Ascending aorta (tissue), 2 donors: ENCODE results near the gene KIRREL3. TPM values are rescaled to one million over a fixed set of nuclear protein-coding genes. Genes with fewer than 3 reads are reported as not detected.

Experiments
- DNase-seq, 2 donors: peaks; one replicate each; pipeline ENCODE4 v3.0.0-alpha.2; 2019; ENCODE audit warnings: low spot score in 2 of 2
- H3K27ac ChIP-seq, 2 donors: fragments of 200-600 bp; sonication (generic); one replicate each; pipeline ENCODE4 v1.5.1; 2016 to 2017; ENCODE audit warnings: mild to moderate bottlenecking in 1 of 2
- H3K27me3 ChIP-seq: fragments of 200-600 bp; sonication (generic); one replicate; pipeline ENCODE4 v1.5.1; 2017
- H3K36me3 ChIP-seq, 2 donors: fragments of 200-600 bp; sonication (generic); one replicate each; pipeline ENCODE4 v1.5.1; 2016
- H3K4me1 ChIP-seq, 2 donors: fragments of 200-600 bp; sonication (generic); one replicate each; pipeline ENCODE4 v1.5.1; 2016 to 2017; ENCODE audit warnings: mild to moderate bottlenecking in 1 of 2
- H3K4me3 ChIP-seq, 2 donors: fragments of 200-600 bp; sonication (generic); one replicate each; pipeline ENCODE4 v1.5.1; 2016 to 2017; ENCODE audit warnings: mild to moderate bottlenecking in 1 of 2
- H3K9me3 ChIP-seq, 2 donors: fragments of 200-600 bp; sonication (generic); one replicate each; pipeline ENCODE4 v1.5.1; 2016
- CTCF ChIP-seq, 3 experiments: fragments of 200-600 bp in 2 of 3; fragments of 450-650 bp in 1 of 3; sonication (generic) in 2 of 3; IDR thresholded peaks; one replicate each; pipeline ENCODE4 v1.5.1; 2016 to 2019; ENCODE audit warnings: antibody characterized with exemption in 3 of 3, mild to moderate bottlenecking in 1 of 3, moderate library complexity in 1 of 3
- intact Hi-C: fragments of 100-400 bp; cut with DNase I; formaldehyde crosslinking; loops from one replicate; pipeline ENCODE4 v1.15.1; 2023
- total RNA-seq: library from RNA; depleted of rRNA; stranded (reverse); fragments of >200 nt; gene quantifications from one replicate; pipeline ENCODE4 v1.1.0, GENCODE V29; 2016

The KIRREL3 gene
- total RNA-seq, 1 donor from 2014 or later, result not detected

- H3K4me3 ChIP-seq, result no peak overlapping the region
- H3K9me3 ChIP-seq, result no peaks in the 10 kb centered on the region
- TF ChIP-seq CTCF (IDR thresholded peaks at IDR 0.05), result no peak
- no peaks in the 10 kb centered on the region for H3K27me3 ChIP-seq
- H3K27ac ChIP-seq, result no peak overlapping the region
- H3K36me3 ChIP-seq, result no peaks in the 10 kb centered on the region
- H3K4me1 ChIP-seq, result no peaks in the 10 kb centered on the region
- intact Hi-C loops, result no loop called here
- DNase-seq, result no peak
These were observed 417.5 kb downstream of the KIRREL3 start for GRCh38 chr11:126583101-126583500.

DNA sequence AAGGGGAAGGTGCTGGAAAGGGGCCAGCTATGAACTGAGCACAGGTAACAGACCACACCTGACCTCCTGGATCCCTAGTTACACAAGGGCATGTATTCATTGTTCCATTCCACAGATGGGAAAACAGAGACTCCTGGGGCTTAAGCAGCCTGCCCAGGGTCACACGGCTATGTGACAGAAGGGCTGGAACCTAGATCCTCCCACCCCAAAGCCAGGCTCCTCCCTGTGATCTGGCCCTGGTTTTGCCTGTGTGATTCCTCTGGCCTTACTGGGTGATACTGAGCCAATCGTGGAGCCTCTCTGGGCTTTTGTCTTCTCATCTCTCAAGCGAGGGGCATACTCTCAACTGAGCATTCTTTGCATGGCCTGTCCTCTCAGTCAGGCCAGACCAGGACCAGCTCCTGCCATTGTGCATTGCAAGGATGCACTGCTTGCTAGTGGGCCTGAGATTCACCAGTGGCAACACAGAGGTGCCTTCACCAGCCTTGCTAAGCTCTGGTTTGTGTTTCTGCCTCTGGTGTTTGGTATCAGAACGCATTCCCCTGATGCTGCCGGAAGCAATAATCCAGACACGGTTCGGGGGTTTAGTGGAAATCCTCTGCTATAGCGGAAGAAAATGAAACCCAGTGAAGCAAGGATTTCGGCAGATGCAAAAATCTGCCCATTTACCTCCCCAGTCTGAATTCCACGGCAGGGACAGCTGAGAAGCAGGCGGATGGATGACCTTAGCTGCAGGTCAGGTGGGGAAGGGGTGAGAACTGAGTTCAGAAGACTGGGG is 418.5 kb downstream of the KIRREL3 start:
- H3K4me3 ChIP-seq, result no peak overlapping the region
- no peaks in the 10 kb centered on the region for H3K36me3 ChIP-seq
- TF ChIP-seq CTCF (IDR thresholded peaks at IDR 0.05), result no peak
- no peak overlapping the region for H3K27ac ChIP-seq
- H3K9me3 ChIP-seq, result no peaks in the 10 kb centered on the region
- no peak for DNase-seq
- intact Hi-C loops, result no loop called here
- no peaks in the 10 kb centered on the region for H3K4me1 ChIP-seq
- H3K27me3 ChIP-seq, result no peaks in the 10 kb centered on the region

DNA sequence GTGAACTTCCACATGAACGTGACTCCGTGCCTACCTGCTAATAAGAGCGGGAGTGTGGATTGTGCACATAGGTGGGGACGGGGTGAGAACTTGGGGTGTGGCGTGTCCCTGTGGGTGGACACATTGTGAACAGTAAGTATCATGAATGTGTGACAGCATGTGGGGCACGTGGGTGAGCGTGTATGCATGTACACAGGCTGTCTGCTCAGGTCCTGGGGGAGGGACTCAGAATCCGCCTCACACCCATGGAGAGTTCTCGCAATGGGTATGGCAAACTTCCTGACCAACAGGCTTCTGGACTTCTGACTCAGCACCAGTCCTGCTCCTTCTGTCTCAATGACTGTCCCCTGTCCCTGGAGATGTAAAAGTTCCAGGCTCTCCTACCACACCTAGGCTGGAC is 422.1 kb downstream of the KIRREL3 start:
- Histone ChIP-seq H3K27ac (no peak overlapping the region), H3K27me3 (no peaks in the 10 kb centered on the region), H3K4me3 (no peak overlapping the region), H3K4me1 (no peaks in the 10 kb centered on the region), H3K36me3 (no peaks in the 10 kb centered on the region), H3K9me3 (no peaks in the 10 kb centered on the region)
- intact Hi-C loops, result no loop called here
- no peak for TF ChIP-seq CTCF (IDR thresholded peaks at IDR 0.05)
- no peak for DNase-seq

DNA sequence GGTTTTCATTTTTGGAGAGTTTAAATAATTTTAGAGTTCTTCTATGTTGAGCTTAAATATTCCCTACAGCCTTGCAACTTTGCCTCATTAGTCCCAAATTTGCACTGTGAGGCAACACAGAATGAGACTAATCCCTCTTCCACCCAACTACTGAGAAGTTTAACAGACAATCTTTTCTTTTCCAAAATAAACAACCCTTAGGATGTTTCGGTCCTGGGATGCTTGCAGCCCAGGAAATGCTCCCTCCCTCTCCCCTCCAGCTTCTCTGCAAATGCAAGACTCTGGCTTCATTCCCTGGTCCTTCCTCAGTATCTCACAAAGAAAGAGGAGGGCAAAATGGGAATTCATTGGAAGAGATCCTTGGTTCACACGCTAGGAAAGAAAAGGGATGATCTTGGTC is 422.5 kb downstream of the KIRREL3 start:
- intact Hi-C loops, result no loop called here
- TF ChIP-seq CTCF (IDR thresholded peaks at IDR 0.05), result no peak
- no peaks in the 10 kb centered on the region for H3K36me3 ChIP-seq
- no peak overlapping the region for H3K4me3 ChIP-seq
- no peaks in the 10 kb centered on the region for H3K4me1 ChIP-seq
- H3K9me3 ChIP-seq, result no peaks in the 10 kb centered on the region
- no peak overlapping the region for H3K27ac ChIP-seq
- no peaks in the 10 kb centered on the region for H3K27me3 ChIP-seq
- DNase-seq, result no peak

DNA sequence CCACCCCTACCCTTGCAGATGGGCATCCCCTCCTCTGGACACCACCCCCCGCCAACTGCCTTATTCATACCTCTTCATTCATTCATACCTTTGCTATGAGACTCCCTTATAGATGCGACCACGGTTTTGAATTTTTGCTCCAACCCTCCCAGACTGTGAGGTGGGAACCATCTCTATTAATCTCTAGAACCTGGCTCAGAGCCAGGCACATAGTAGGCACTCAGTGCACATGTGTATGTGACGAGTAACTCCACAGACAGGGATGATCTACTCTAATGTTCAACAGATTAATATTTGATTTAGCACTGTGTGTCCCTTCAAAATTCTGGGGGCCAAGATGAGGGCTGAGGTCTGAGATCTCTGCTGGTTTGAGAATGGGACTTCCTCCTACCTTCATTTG is 424.7 kb downstream of the KIRREL3 start:
- Histone ChIP-seq H3K36me3 (no peaks in the 10 kb centered on the region), H3K27ac (no peak overlapping the region), H3K27me3 (no peaks in the 10 kb centered on the region), H3K4me1 (no peaks in the 10 kb centered on the region), H3K9me3 (no peaks in the 10 kb centered on the region), H3K4me3 (no peak overlapping the region)
- no peak for DNase-seq
- intact Hi-C loops, result no loop called here
- no peak for TF ChIP-seq CTCF (IDR thresholded peaks at IDR 0.05)
